ENCODE results near the gene TPCN2. TPM values are rescaled to one million over a fixed set of nuclear protein-coding genes. Genes with fewer than 3 reads are reported as not detected.
A peak's percentile ranks its signal among the peaks of the same experiment; 100 is the strongest.

Gene TPCN2
- total RNA-seq, 1 experiment from 2014 or later = 63.6 TPM

DNA sequence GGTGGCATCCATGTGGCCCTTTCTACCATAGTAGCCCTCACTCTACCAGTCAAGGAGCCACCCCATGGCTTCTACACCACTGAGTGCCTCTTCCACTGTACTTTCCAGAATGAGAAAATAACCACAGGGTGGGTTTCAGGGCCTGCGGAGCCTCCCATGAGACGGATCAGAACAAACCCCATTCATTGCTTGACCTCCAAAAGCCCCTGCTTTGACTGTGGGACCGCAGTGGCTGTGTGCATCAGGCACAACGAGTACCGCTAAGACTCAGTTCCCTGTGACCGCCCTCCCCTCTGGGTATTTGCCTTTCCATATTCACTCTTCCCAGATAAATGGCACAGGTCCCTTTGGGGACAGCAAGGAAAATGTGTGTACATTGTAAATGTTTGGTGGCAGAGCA, 24.2 kb upstream of the TPCN2 start:
- Mint-ChIP-seq H3K4me3 (ENCODE audit: unreplicated experiment) (no peak overlapping the region), H3K27me3 (ENCODE audit: insufficient read depth, unreplicated experiment) (no peaks in the 10 kb centered on the region), H3K27ac (ENCODE audit: unreplicated experiment) (no peak overlapping the region), H3K9me3 (ENCODE audit: unreplicated experiment) (no peaks in the 10 kb centered on the region), H3K4me1 (ENCODE audit: low read depth, unreplicated experiment) (no peaks in the 10 kb centered on the region), H3K36me3 (ENCODE audit: insufficient read depth, unreplicated experiment) (no peaks in the 10 kb centered on the region)
- ChIA-PET CTCF (interaction anchor here (0.7 kb wide), 1 partner anchor 302 kb away, joined by 3 read pairs; no protein-coding TSS in a partner anchor), POLR2A (no interaction called here)
- TF ChIP-seq, protein P1, sequence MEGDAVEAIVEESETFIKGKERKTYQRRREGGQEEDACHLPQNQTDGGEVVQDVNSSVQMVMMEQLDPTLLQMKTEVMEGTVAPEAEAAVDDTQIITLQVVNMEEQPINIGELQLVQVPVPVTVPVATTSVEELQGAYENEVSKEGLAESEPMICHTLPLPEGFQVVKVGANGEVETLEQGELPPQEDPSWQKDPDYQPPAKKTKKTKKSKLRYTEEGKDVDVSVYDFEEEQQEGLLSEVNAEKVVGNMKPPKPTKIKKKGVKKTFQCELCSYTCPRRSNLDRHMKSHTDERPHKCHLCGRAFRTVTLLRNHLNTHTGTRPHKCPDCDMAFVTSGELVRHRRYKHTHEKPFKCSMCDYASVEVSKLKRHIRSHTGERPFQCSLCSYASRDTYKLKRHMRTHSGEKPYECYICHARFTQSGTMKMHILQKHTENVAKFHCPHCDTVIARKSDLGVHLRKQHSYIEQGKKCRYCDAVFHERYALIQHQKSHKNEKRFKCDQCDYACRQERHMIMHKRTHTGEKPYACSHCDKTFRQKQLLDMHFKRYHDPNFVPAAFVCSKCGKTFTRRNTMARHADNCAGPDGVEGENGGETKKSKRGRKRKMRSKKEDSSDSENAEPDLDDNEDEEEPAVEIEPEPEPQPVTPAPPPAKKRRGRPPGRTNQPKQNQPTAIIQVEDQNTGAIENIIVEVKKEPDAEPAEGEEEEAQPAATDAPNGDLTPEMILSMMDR (IDR thresholded peaks at IDR 0.05; ENCODE audit: insufficient read depth in 1 of 2, low read depth in 1 of 2, low read length in 1 of 2, severe bottlenecking in 1 of 2, unreplicated experiment in 1 of 2) = no peak
- no TSS peak for BruUV-seq (replicated peaks)
- Histone ChIP-seq H3K36me3 (ENCODE audit: control insufficient read depth, insufficient read depth, low read length) (no peaks in the 10 kb centered on the region), H3K27me3 (replicated peaks; ENCODE audit: control insufficient read depth, insufficient read depth, low read length) (no peaks in the 10 kb centered on the region), H3K4me3 (ENCODE audit: low read depth, low read length) (no peak overlapping the region), H3K9me3 (no peaks in the 10 kb centered on the region), H3K4me1 (peaks cover 8% of the 10 kb centered on the region)
- intact Hi-C loops (cut with micrococcal nuclease; ENCODE audit: unreplicated experiment) = loop anchor here (2.0 kb wide), 1 partner anchor 50 kb away; no protein-coding TSS in a partner anchor
- no peak for DNase-seq

GRCh38 chr11:69027704-69028372, 20.9 kb upstream of the TPCN2 start:
- no TSS peak for BruUV-seq (replicated peaks)
- Mint-ChIP-seq H3K9me3 (ENCODE audit: unreplicated experiment) (no peaks in the 10 kb centered on the region), H3K4me1 (ENCODE audit: low read depth, unreplicated experiment) (no peaks in the 10 kb centered on the region), H3K4me3 (ENCODE audit: unreplicated experiment) (no peak overlapping the region), H3K36me3 (ENCODE audit: insufficient read depth, unreplicated experiment) (no peaks in the 10 kb centered on the region), H3K27ac (ENCODE audit: unreplicated experiment) (no peak overlapping the region), H3K27me3 (ENCODE audit: insufficient read depth, unreplicated experiment) (no peaks in the 10 kb centered on the region)
- ChIA-PET CTCF (interaction anchor here (0.7 to 1.3 kb wide), 2 partner anchors 17 to 22 kb away, joined by 3 to 8 read pairs; no protein-coding TSS in a partner anchor), POLR2A (interaction anchor here (0.5 to 0.7 kb wide), 2 partner anchors 16 to 111 kb away, joined by 3 read pairs; no protein-coding TSS in a partner anchor)
- intact Hi-C loops (cut with micrococcal nuclease; ENCODE audit: unreplicated experiment) = no loop called here
- TF ChIP-seq, protein P1 (IDR thresholded peaks at IDR 0.05; ENCODE audit: insufficient read depth in 1 of 2, low read depth in 1 of 2, low read length in 1 of 2, severe bottlenecking in 1 of 2, unreplicated experiment in 1 of 2) = no peak
- Histone ChIP-seq H3K36me3 (ENCODE audit: control insufficient read depth, insufficient read depth, low read length) (no peaks in the 10 kb centered on the region), H3K4me3 (ENCODE audit: low read depth, low read length) (no peak overlapping the region), H3K4me1 (peaks cover 8% of the 10 kb centered on the region), H3K27me3 (replicated peaks; ENCODE audit: control insufficient read depth, insufficient read depth, low read length) (no peaks in the 10 kb centered on the region), H3K9me3 (no peaks in the 10 kb centered on the region)
- peak; percentile 66 for DNase-seq

- no peak for DNase-seq
- Histone ChIP-seq H3K4me1 (peaks cover 8% of the 10 kb centered on the region), H3K4me3 (ENCODE audit: low read depth, low read length) (no peak overlapping the region), H3K27me3 (replicated peaks; ENCODE audit: control insufficient read depth, insufficient read depth, low read length) (no peaks in the 10 kb centered on the region), H3K36me3 (ENCODE audit: control insufficient read depth, insufficient read depth, low read length) (no peaks in the 10 kb centered on the region), H3K9me3 (no peaks in the 10 kb centered on the region)
- TF ChIP-seq, protein P1 (IDR thresholded peaks at IDR 0.05; ENCODE audit: insufficient read depth in 1 of 2, low read depth in 1 of 2, low read length in 1 of 2, severe bottlenecking in 1 of 2, unreplicated experiment in 1 of 2) = no peak
- intact Hi-C loops (cut with micrococcal nuclease; ENCODE audit: unreplicated experiment) = no loop called here
- no peaks in the 10 kb centered on the region for H3K36me3 Mint-ChIP-seq (ENCODE audit: insufficient read depth, unreplicated experiment)
- H3K4me1 Mint-ChIP-seq (ENCODE audit: low read depth, unreplicated experiment) = no peaks in the 10 kb centered on the region
- no peaks in the 10 kb centered on the region for H3K27me3 Mint-ChIP-seq (ENCODE audit: insufficient read depth, unreplicated experiment)
- no peak overlapping the region for H3K4me3 Mint-ChIP-seq (ENCODE audit: unreplicated experiment)
- BruUV-seq (replicated peaks) = no TSS peak
- POLR2A ChIA-PET = no interaction called here
- no peak overlapping the region for H3K27ac Mint-ChIP-seq (ENCODE audit: unreplicated experiment)
- CTCF ChIA-PET = no interaction called here
- H3K9me3 Mint-ChIP-seq (ENCODE audit: unreplicated experiment) = no peaks in the 10 kb centered on the region
Observed at GRCh38 chr11:69030301-69030700, 18.4 kb upstream of the TPCN2 start.

Measured in Caco-2 (cell line).